ENCODE data around the gene NLGN4Y. TPM values are rescaled to one million over a fixed set of nuclear protein-coding genes. Genes with fewer than 3 reads are reported as not detected.

NLGN4Y gene
- total and polyA plus RNA-seq, 10 of the 15 experiments (the other 5 are each of a cell fraction or from before 2014, with no cell fraction given) = not detected

GRCh38 chrY:14586725-14587124, 62.4 kb downstream of the NLGN4Y start:
- FAIRE-seq (no peak), ATAC-seq (no peak), DNase-seq (ENCODE audit: low read depth, low spot score) (no peak)
- no peaks in the 10 kb centered on the region for H3K27me3 ChIP-seq (replicated peaks in 1 of 2; ENCODE audit: control insufficient read depth in 2 of 2, insufficient read depth in 2 of 2, low read length in 1 of 2)
- no peak overlapping the region for H3K4me3 ChIP-seq
- ChIA-PET CTCF (no interaction called here), POLR2A (no interaction called here), RAD21 (ENCODE audit: unreplicated experiment) (no interaction called here), SMC1A (ENCODE audit: uncharacterized antibody, unreplicated experiment) (no interaction called here)
- no CpG with 5 or more reads among the region's 4 CpGs for WGBS (ENCODE audit: insufficient coverage, insufficient replicate concordance, low lambda C conversion rate, missing lambda C conversion rate)
- H2AFZ ChIP-seq (ENCODE audit: control insufficient read depth, low read depth, low read length) = no peak overlapping the region
- H3K4me2 ChIP-seq (ENCODE audit: control insufficient read depth, insufficient read depth) = no peak overlapping the region
- H3K4me1 ChIP-seq (ENCODE audit: control insufficient read depth, insufficient read depth, low read length) = no peaks in the 10 kb centered on the region
- H4K20me1 ChIP-seq (ENCODE audit: control insufficient read depth, insufficient read depth) = no peaks in the 10 kb centered on the region
- H3K27ac ChIP-seq (ENCODE audit: control insufficient read depth, insufficient read depth) = no peak overlapping the region
- no peak overlapping the region for H3K9ac ChIP-seq (ENCODE audit: control insufficient read depth, insufficient read depth, low read length)
- H3K36me3 ChIP-seq (ENCODE audit: control insufficient read depth in 2 of 2, insufficient read depth in 2 of 2, low read length in 1 of 2) = no peaks in the 10 kb centered on the region
- no peaks in the 10 kb centered on the region for H3K79me2 ChIP-seq (ENCODE audit: control insufficient read depth, insufficient read depth, low read length)
- intact Hi-C loops (cut with micrococcal nuclease; ENCODE audit: unreplicated experiment) (no loop called here), in situ Hi-C loops (cut with MboI) (no loop called here)
- H3K9me3 ChIP-seq (replicated peaks; ENCODE audit: control insufficient read depth, insufficient read depth, low read length) = no peaks in the 10 kb centered on the region
- no peak for TF ChIP-seq CUX1 (IDR thresholded peaks at IDR 0.05; ENCODE audit: insufficient replicate concordance, low read depth, low read length)
- TF ChIP-seq FOS (IDR thresholded peaks at IDR 0.05; ENCODE audit: borderline replicate concordance, extremely low read depth, insufficient read length) = no peak
- TF ChIP-seq SREBF1 (IDR thresholded peaks at IDR 0.05; ENCODE audit: low read length) = no peak
- TF ChIP-seq ESRRA (IDR thresholded peaks at IDR 0.05; ENCODE audit: low read length) = no peak
- no peak for TF ChIP-seq STAT3 (IDR thresholded peaks at IDR 0.05; ENCODE audit: low read depth, low read length)
- TF ChIP-seq PAX5 (IDR thresholded peaks at IDR 0.05; ENCODE audit: borderline replicate concordance, low read depth, low read length) = no peak
- TF ChIP-seq, protein P1, sequence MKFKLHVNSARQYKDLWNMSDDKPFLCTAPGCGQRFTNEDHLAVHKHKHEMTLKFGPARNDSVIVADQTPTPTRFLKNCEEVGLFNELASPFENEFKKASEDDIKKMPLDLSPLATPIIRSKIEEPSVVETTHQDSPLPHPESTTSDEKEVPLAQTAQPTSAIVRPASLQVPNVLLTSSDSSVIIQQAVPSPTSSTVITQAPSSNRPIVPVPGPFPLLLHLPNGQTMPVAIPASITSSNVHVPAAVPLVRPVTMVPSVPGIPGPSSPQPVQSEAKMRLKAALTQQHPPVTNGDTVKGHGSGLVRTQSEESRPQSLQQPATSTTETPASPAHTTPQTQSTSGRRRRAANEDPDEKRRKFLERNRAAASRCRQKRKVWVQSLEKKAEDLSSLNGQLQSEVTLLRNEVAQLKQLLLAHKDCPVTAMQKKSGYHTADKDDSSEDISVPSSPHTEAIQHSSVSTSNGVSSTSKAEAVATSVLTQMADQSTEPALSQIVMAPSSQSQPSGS (IDR thresholded peaks at IDR 0.05; ENCODE audit: low read length) = no peak
- no peak for TF ChIP-seq TBL1XR1 (IDR thresholded peaks at IDR 0.05; ENCODE audit: low read depth, low read length)
- TF ChIP-seq MYC (IDR thresholded peaks at IDR 0.05; ENCODE audit: insufficient read depth, insufficient read length, insufficient replicate concordance, low read length, severe bottlenecking) = no peak
- no TSS peak for BruUV-seq (replicated peaks)

All from GM12878 (cell line).